Panc1 (cell line): Measurements from ENCODE around the gene IRGQ. TPM values are rescaled to one million over a fixed set of nuclear protein-coding genes. Genes with fewer than 3 reads are reported as not detected.
"Not testable (repeated sequence)": the region's sequence is repeated elsewhere in the genome, so short reads cannot be mapped to it uniquely, and the experiment has no call there.

Experiments
- ATAC-seq: fragments of 200-7000 bp; cut with Tn5 transposase; 2 replicates; pipeline ENCODE4 v1.9.1; 2020; ENCODE audit warnings: mild to moderate bottlenecking, moderate library complexity
- BruUV-seq: library from RNA; stranded (reverse); fragments of 400-500 nt; replicated peaks from 2 replicates; lab custom pipeline; 2021; lab: Mats Ljungman, UMichigan
- CTCF ChIA-PET: fragments of 300-600 bp; sonication (Branson Sonifier 250); formaldehyde crosslinking; loops from one replicate; lab custom pipeline; 2022; ENCODE audit warnings: antibody characterized with exemption; lab: Charles Lee
- POLR2A ChIA-PET: fragments of 300-600 bp; sonication (Branson Sonifier 250); formaldehyde crosslinking; loops from one replicate; lab custom pipeline; 2022; ENCODE audit warnings: antibody characterized with exemption; lab: Charles Lee
- DNase-seq: peaks from one replicate; pipeline ENCODE4 v3.0.0-alpha.2; 2010; ENCODE audit warnings: low read depth, low spot score
- H3K27ac ChIP-seq: 2 replicates; pipeline ENCODE4 v1.5.1; 2011; ENCODE audit warnings: mild to moderate bottlenecking, low read length, inconsistent platforms
- H3K27me3 ChIP-seq: fragments of 200-500 bp; sonication (Bioruptor generic); 2 replicates; pipeline ENCODE4 v1.6.0; 2014; ENCODE audit warnings: low read length, inconsistent platforms; ENCODE audit not compliant: control insufficient read depth, insufficient read depth
- H3K36me3 ChIP-seq: fragments of 200-500 bp; sonication (Bioruptor generic); 2 replicates; pipeline ENCODE4 v1.5.1; 2014; ENCODE audit warnings: inconsistent platforms, mild to moderate bottlenecking, low read length, moderate library complexity; ENCODE audit not compliant: control insufficient read depth, insufficient read depth
- H3K4me1 ChIP-seq: 2 replicates; pipeline ENCODE4 v1.5.1; 2011; ENCODE audit warnings: inconsistent platforms, mild to moderate bottlenecking, low read length, moderate library complexity; ENCODE audit not compliant: control insufficient read depth, insufficient read depth
- H3K4me3 ChIP-seq, 2 experiments: 2 replicates each; pipeline ENCODE4 v1.5.1; 2011 to 2012; ENCODE audit warnings: low read depth in 2 of 2, low read length in 2 of 2, mild to moderate bottlenecking in 2 of 2, inconsistent platforms in 1 of 2, moderate library complexity in 1 of 2
- H3K9me3 ChIP-seq: fragments of 200-500 bp; sonication (Bioruptor generic); 2 replicates; pipeline ENCODE4 v1.5.1; 2014; ENCODE audit warnings: low read depth, mild to moderate bottlenecking, inconsistent platforms, low read length, moderate library complexity; ENCODE audit not compliant: control insufficient read depth, insufficient read depth
- POLR2AphosphoS5 ChIP-seq: IDR thresholded peaks from 2 replicates; pipeline ENCODE4 v1.6.1; 2012; ENCODE audit warnings: mild to moderate bottlenecking, low read depth, low read length, moderate library complexity
- SIN3A ChIP-seq: IDR thresholded peaks from 2 replicates; pipeline ENCODE4 v1.6.1; 2012; ENCODE audit warnings: low read depth, mild to moderate bottlenecking, low read length, moderate library complexity, borderline replicate concordance; ENCODE audit not compliant: insufficient read depth
- TCF7L2 ChIP-seq: IDR thresholded peaks from 2 replicates; pipeline ENCODE4 v1.6.1; 2011; ENCODE audit warnings: mild to moderate bottlenecking, low read depth, low read length, inconsistent platforms
- in situ Hi-C: cut with HindIII; loops from 2 replicates; pipeline ENCODE4 v1.10.0; 2016; ENCODE audit warnings: low sequenced_read_pairs, low pct_unique_long_range_greater_than_20kb
- intact Hi-C: fragments of 100-400 bp; cut with micrococcal nuclease; formaldehyde crosslinking; loops from one replicate; pipeline ENCODE4 v1.10.0; 2022; ENCODE audit not compliant: unreplicated experiment
- total RNA-seq: library from RNA; stranded (reverse); gene quantifications from one replicate; pipeline ENCODE4 v1.2.1, GENCODE V29; 2021; ENCODE audit not compliant: unreplicated experiment
- TF ChIP-seq, protein P1 (sequence below), 2 experiments: IDR thresholded peaks; 2 replicates each; pipeline ENCODE4 v1.6.1; 2011 to 2012; ENCODE audit warnings: low read depth in 2 of 2, control low read depth in 1 of 2, low read length in 1 of 2, mild to moderate bottlenecking in 1 of 2, moderate library complexity in 1 of 2; ENCODE audit not compliant: insufficient read depth in 1 of 2
- TF ChIP-seq, protein P2 (sequence below): fragments of 450-650 bp; IDR thresholded peaks from 2 replicates; pipeline ENCODE4 v1.5.1; 2017; ENCODE audit warnings: mild to moderate bottlenecking

The IRGQ gene
- total RNA-seq, 1 experiment from 2014 or later, result 20.4 TPM

DNA sequence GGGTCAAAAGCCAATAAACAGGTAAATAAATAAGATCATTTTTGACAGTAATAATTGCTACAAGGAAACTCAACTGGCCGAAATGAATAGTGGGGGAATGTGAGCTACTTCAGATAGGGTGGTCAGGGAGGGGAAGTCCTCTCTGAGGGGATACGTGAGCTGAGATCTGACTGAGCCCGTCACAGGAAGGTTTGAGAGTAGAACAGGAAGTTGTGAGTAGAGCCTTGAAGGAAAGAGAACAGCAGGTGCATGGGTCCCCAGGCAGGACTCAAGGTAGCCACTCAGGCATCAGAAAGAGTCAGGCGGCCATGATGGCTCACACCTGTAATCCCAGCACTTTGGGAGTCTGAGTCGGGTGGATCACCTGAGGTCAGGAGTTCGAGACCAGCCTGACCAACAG lies 6.3 kb downstream of the IRGQ start:
- in situ Hi-C loops, result no loop called here
- ChIA-PET POLR2A (no interaction called here), CTCF (interaction anchor here (0.6 kb wide), 1 partner anchor 54 kb away, joined by 3 read pairs; no protein-coding TSS in a partner anchor)
- Histone ChIP-seq H3K27ac (no peak overlapping the region), H3K36me3 (no peaks in the 10 kb centered on the region), H3K27me3 (no peaks in the 10 kb centered on the region), H3K4me3 (no peak overlapping the region), H3K9me3 (no peaks in the 10 kb centered on the region), H3K4me1 (no peaks in the 10 kb centered on the region)
- intact Hi-C loops, result no loop called here
- BruUV-seq, result no TSS peak
- no peak for TF ChIP-seq TCF7L2
- TF ChIP-seq, protein P1, sequence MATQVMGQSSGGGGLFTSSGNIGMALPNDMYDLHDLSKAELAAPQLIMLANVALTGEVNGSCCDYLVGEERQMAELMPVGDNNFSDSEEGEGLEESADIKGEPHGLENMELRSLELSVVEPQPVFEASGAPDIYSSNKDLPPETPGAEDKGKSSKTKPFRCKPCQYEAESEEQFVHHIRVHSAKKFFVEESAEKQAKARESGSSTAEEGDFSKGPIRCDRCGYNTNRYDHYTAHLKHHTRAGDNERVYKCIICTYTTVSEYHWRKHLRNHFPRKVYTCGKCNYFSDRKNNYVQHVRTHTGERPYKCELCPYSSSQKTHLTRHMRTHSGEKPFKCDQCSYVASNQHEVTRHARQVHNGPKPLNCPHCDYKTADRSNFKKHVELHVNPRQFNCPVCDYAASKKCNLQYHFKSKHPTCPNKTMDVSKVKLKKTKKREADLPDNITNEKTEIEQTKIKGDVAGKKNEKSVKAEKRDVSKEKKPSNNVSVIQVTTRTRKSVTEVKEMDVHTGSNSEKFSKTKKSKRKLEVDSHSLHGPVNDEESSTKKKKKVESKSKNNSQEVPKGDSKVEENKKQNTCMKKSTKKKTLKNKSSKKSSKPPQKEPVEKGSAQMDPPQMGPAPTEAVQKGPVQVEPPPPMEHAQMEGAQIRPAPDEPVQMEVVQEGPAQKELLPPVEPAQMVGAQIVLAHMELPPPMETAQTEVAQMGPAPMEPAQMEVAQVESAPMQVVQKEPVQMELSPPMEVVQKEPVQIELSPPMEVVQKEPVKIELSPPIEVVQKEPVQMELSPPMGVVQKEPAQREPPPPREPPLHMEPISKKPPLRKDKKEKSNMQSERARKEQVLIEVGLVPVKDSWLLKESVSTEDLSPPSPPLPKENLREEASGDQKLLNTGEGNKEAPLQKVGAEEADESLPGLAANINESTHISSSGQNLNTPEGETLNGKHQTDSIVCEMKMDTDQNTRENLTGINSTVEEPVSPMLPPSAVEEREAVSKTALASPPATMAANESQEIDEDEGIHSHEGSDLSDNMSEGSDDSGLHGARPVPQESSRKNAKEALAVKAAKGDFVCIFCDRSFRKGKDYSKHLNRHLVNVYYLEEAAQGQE (IDR thresholded peaks at IDR 0.05; ENCODE audit: insufficient read depth in 1 of 2, low read depth in 2 of 2, low read length in 1 of 2), result no peak
- TF ChIP-seq SIN3A, result no peak
- TF ChIP-seq, protein P2, sequence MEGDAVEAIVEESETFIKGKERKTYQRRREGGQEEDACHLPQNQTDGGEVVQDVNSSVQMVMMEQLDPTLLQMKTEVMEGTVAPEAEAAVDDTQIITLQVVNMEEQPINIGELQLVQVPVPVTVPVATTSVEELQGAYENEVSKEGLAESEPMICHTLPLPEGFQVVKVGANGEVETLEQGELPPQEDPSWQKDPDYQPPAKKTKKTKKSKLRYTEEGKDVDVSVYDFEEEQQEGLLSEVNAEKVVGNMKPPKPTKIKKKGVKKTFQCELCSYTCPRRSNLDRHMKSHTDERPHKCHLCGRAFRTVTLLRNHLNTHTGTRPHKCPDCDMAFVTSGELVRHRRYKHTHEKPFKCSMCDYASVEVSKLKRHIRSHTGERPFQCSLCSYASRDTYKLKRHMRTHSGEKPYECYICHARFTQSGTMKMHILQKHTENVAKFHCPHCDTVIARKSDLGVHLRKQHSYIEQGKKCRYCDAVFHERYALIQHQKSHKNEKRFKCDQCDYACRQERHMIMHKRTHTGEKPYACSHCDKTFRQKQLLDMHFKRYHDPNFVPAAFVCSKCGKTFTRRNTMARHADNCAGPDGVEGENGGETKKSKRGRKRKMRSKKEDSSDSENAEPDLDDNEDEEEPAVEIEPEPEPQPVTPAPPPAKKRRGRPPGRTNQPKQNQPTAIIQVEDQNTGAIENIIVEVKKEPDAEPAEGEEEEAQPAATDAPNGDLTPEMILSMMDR, result no peak
- TF ChIP-seq POLR2AphosphoS5, result no peak
- ATAC-seq (no peak), DNase-seq (no peak)

DNA sequence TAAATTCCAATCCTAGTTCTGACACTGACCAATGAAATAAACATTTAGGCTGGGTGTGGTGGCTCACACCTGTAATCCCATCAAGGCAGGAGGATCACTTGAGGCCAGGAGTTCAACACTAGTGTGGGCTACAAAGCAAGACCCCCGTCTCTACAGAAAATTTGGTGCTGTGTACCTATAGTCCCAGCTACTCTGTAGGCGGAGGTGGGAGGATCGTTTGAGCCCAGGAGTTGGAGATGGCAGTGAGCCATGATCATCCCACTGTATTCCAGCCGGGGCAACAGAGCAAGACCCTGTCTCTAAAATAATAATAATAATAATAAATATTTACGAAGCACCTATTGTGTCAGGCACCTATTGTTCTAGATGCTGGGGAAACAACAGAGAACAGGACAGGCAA lies 6.7 kb downstream of the IRGQ start:
- DNase-seq (no peak), ATAC-seq (no peak)
- POLR2A ChIA-PET, result no interaction called here
- intact Hi-C loops, result no loop called here
- no peaks in the 10 kb centered on the region for H3K27me3 ChIP-seq
- CTCF ChIA-PET, result interaction anchor here (0.6 kb wide), 1 partner anchor 54 kb away, joined by 3 read pairs; no protein-coding TSS in a partner anchor
- no peak overlapping the region for H3K4me3 ChIP-seq
- no peaks in the 10 kb centered on the region for H3K4me1 ChIP-seq
- H3K27ac ChIP-seq, result no peak overlapping the region
- no TSS peak for BruUV-seq
- TF ChIP-seq POLR2AphosphoS5 (no peak), TCF7L2 (no peak), SIN3A (no peak)
- TF ChIP-seq, protein P2, result no peak
- TF ChIP-seq, protein P1 (IDR thresholded peaks at IDR 0.05; ENCODE audit: insufficient read depth in 1 of 2, low read depth in 2 of 2, low read length in 1 of 2), result no peak
- no peaks in the 10 kb centered on the region for H3K36me3 ChIP-seq
- in situ Hi-C loops, result no loop called here
- H3K9me3 ChIP-seq, result no peaks in the 10 kb centered on the region

DNA sequence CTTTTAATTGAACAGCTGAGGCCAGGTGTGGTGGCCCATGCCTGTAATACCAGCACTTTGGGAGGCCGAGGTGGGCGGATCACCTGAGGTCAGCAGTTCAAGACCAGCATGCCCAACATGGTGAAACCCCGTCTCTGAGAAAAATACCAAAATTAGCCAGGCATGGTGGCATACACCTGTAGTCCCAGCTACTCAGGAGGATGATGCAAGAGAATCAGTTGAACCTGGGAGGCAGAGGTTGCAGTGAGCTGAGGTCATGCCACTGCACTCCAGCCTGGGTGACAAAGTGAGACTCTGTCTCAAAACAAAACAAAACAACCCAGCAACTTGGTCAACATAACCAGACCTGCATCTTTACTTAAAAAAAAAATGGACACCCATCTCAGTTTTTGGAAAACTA lies 8.9 kb downstream of the IRGQ start:
- H3K4me1 ChIP-seq, H3K36me3 ChIP-seq, ATAC-seq, BruUV-seq, H3K27ac ChIP-seq, POLR2A ChIA-PET, in situ Hi-C loops, H3K27me3 ChIP-seq, H3K4me3 ChIP-seq, DNase-seq, intact Hi-C loops, H3K9me3 ChIP-seq: not testable (repeated sequence)
- CTCF ChIA-PET, result interaction anchor here (0.6 to 0.7 kb wide), 2 partner anchors 51 to 67 kb away, joined by 4 to 7 read pairs; no protein-coding TSS in a partner anchor
